Raji (cell line): Measurements from ENCODE around the gene SPON1.

Source experiments
- POLR2A ChIP-seq: IDR thresholded peaks from 2 replicates; pipeline ENCODE4 v1.6.1; 2011; ENCODE audit warnings: low read depth, low read length, control low read depth; ENCODE audit not compliant: insufficient read depth

The SPON1 gene

GRCh38 chr11:14266622-14267021, 304.1 kb downstream of the SPON1 start:
- no peak for TF ChIP-seq POLR2A

- TF ChIP-seq POLR2A: no peak
Observed at GRCh38 chr11:14267861-14268635, 305.5 kb downstream of the SPON1 start.

GRCh38 chr11:14269692-14270573, 307.4 kb downstream of the SPON1 start:
- no peak for TF ChIP-seq POLR2A

GRCh38 chr11:14270690-14271542, 308.4 kb downstream of the SPON1 start:
- TF ChIP-seq POLR2A: no peak

- no peak for TF ChIP-seq POLR2A
Observed at GRCh38 chr11:14273895-14274294, 311.4 kb downstream of the SPON1 start.

- TF ChIP-seq POLR2A: no peak
Observed at GRCh38 chr11:14275076-14275475, 312.6 kb downstream of the SPON1 start.

GRCh38 chr11:14288189-14288935, 325.8 kb downstream of the SPON1 start:
- no peak for TF ChIP-seq POLR2A

GRCh38 chr11:14290422-14290821, 327.9 kb downstream of the SPON1 start:
- TF ChIP-seq POLR2A: no peak

GRCh38 chr11:14299921-14300320, 337.4 kb downstream of the SPON1 start:
- TF ChIP-seq POLR2A: no peak

GRCh38 chr11:14300661-14301304, 338.3 kb downstream of the SPON1 start:
- no peak for TF ChIP-seq POLR2A

- TF ChIP-seq POLR2A: no peak
Observed at GRCh38 chr11:14304601-14305000, 342.1 kb downstream of the SPON1 start.

- no peak for TF ChIP-seq POLR2A
Observed at GRCh38 chr11:14305649-14306048, 343.1 kb downstream of the SPON1 start.

GRCh38 chr11:14306481-14306880, 344.0 kb downstream of the SPON1 start:
- TF ChIP-seq POLR2A: no peak
